Astrocyte of the cerebellum (primary cell): ENCODE results near the gene HSPA5.
A peak's percentile ranks its signal among the peaks of the same experiment; 100 is the strongest.

ENCODE experiments used
- DNase-seq: peaks from one replicate; pipeline ENCODE4 v3.0.0-alpha.2; 2011; ENCODE audit warnings: low read depth
- H3K4me3 ChIP-seq: 2 replicates; pipeline ENCODE4 v1.5.1; 2011; ENCODE audit warnings: mild to moderate bottlenecking, low read depth, low read length, moderate library complexity
- CTCF ChIP-seq: IDR thresholded peaks from 2 replicates; pipeline ENCODE4 v1.5.1; 2012; ENCODE audit warnings: low read length, low read depth, moderate library complexity, mild to moderate bottlenecking; ENCODE audit errors: missing control alignments
- in situ Hi-C: cut with HindIII; loops from 2 replicates; pipeline ENCODE4 v1.10.0; 2017; ENCODE audit warnings: low sequenced_read_pairs

HSPA5 gene

GRCh38 chr9:125189011-125189360, 52.2 kb downstream of the HSPA5 start:
- in situ Hi-C loops, result no loop called here
- H3K4me3 ChIP-seq, result peak overlapping the region; percentile 85
- no peak for TF ChIP-seq CTCF
- no peak for DNase-seq
